GM23338 (cell line): ENCODE data around the gene SERPINB11. TPM values are rescaled to one million over a fixed set of nuclear protein-coding genes. Genes with fewer than 3 reads are reported as not detected.
"Not testable (repeated sequence)": the region's sequence is repeated elsewhere in the genome, so short reads cannot be mapped to it uniquely, and the experiment has no call there.

Experiments used
- ATAC-seq: fragments of 200-7000 bp; cut with Tn5 transposase; 3 replicates; pipeline ENCODE4 v1.9.1; 2020
- DNase-seq: peaks from one replicate; pipeline ENCODE4 v3.0.0-alpha.2; 2015; ENCODE audit warnings: low spot score
- H2AFZ ChIP-seq: fragments of 200-600 bp; sonication (generic); 2 replicates; pipeline ENCODE4 v1.8.0; 2016; ENCODE audit warnings: antibody characterized with exemption, mild to moderate bottlenecking, moderate library complexity
- H3F3A ChIP-seq: fragments of 200-600 bp; sonication (generic); replicated peaks from 2 replicates; pipeline ENCODE4 v1.8.0; 2017; ENCODE audit warnings: antibody characterized with exemption, mixed run types, low read depth
- H3K27ac ChIP-seq: fragments of 200-600 bp; sonication (generic); 2 replicates; pipeline ENCODE4 v1.6.1; 2016; ENCODE audit warnings: low read depth
- H3K27me3 ChIP-seq: fragments of 200-600 bp; sonication (generic); 2 replicates; pipeline ENCODE4 v1.8.0; 2016; ENCODE audit warnings: mild to moderate bottlenecking, mixed run types, moderate library complexity; ENCODE audit not compliant: insufficient read depth
- H3K36me3 ChIP-seq: fragments of 200-600 bp; sonication (generic); 2 replicates; pipeline ENCODE4 v1.8.0; 2016; ENCODE audit warnings: mild to moderate bottlenecking; ENCODE audit not compliant: insufficient read depth
- H3K4me1 ChIP-seq: fragments of 200-600 bp; sonication (generic); 2 replicates; pipeline ENCODE4 v1.8.0; 2016; ENCODE audit warnings: mild to moderate bottlenecking, moderate library complexity; ENCODE audit not compliant: insufficient read depth
- H3K4me2 ChIP-seq: fragments of 200-600 bp; sonication (generic); 2 replicates; pipeline ENCODE4 v1.7.1; 2017; ENCODE audit warnings: mixed run types
- H3K4me3 ChIP-seq: fragments of 200-600 bp; sonication (generic); 2 replicates; pipeline ENCODE4 v1.6.1; 2016; ENCODE audit warnings: mixed run types
- H3K79me2 ChIP-seq: fragments of 200-600 bp; sonication (generic); replicated peaks from 2 replicates; pipeline ENCODE4 v1.8.0; 2017; ENCODE audit warnings: mild to moderate bottlenecking; ENCODE audit not compliant: insufficient read depth
- H3K9me2 ChIP-seq: fragments of 200-600 bp; sonication (generic); 2 replicates; pipeline ENCODE4 v1.8.0; 2017; ENCODE audit not compliant: insufficient read depth
- H4K20me1 ChIP-seq: fragments of 200-600 bp; sonication (generic); replicated peaks from 2 replicates; pipeline ENCODE4 v1.8.0; 2017; ENCODE audit warnings: mild to moderate bottlenecking; ENCODE audit not compliant: insufficient read depth
- H3K27ac Mint-ChIP-seq: 2 replicates; pipeline ENCODE4 v1.8.0; 2020; ENCODE audit warnings: inconsistent platforms, mild to moderate bottlenecking, moderate library complexity, mixed read lengths
- H3K27me3 Mint-ChIP-seq: 3 replicates; pipeline ENCODE4 v1.8.0; 2022; ENCODE audit warnings: low read depth, mild to moderate bottlenecking, moderate library complexity, mixed read lengths, inconsistent platforms; ENCODE audit not compliant: insufficient read depth, poor library complexity
- H3K36me3 Mint-ChIP-seq: 3 replicates; pipeline ENCODE4 v1.8.0; 2021; ENCODE audit warnings: low read depth, mild to moderate bottlenecking, inconsistent platforms, moderate library complexity, mixed read lengths
- H3K4me1 Mint-ChIP-seq: 3 replicates; pipeline ENCODE4 v1.8.0; 2020; ENCODE audit warnings: mild to moderate bottlenecking, inconsistent platforms, mixed read lengths
- H3K4me3 Mint-ChIP-seq: 3 replicates; pipeline ENCODE4 v1.8.0; 2021; ENCODE audit warnings: moderate library complexity, mild to moderate bottlenecking, inconsistent platforms, mixed read lengths
- H3K9me3 Mint-ChIP-seq: 3 replicates; pipeline ENCODE4 v1.8.0; 2020; ENCODE audit warnings: moderate library complexity, mild to moderate bottlenecking, inconsistent platforms, mixed read lengths
- CREB1 ChIP-seq: fragments of 250-450 bp; sonication (Bioruptor Pico); IDR thresholded peaks from 2 replicates; pipeline ENCODE4 v1.5.0; 2020; ENCODE audit warnings: low read depth, mild to moderate bottlenecking, moderate library complexity
- JUNB ChIP-seq: IDR thresholded peaks from one replicate; pipeline ENCODE4 v1.6.1; 2016; ENCODE audit warnings: antibody characterized with exemption; ENCODE audit not compliant: unreplicated experiment
- NANOG ChIP-seq: IDR thresholded peaks from 2 replicates; pipeline ENCODE4 v1.6.1; 2016; ENCODE audit warnings: antibody characterized with exemption, borderline replicate concordance
- POLR2AphosphoS5 ChIP-seq: IDR thresholded peaks from 2 replicates; pipeline ENCODE4 v1.6.1; 2016; ENCODE audit warnings: antibody characterized with exemption, low read depth
- STAT1 ChIP-seq: IDR thresholded peaks from one replicate; pipeline ENCODE4 v1.6.1; 2016; ENCODE audit warnings: antibody characterized with exemption; ENCODE audit not compliant: unreplicated experiment
- ZNF114 ChIP-seq: fragments of 250-450 bp; sonication (Bioruptor Pico); IDR thresholded peaks from 2 replicates; pipeline ENCODE4 v1.5.0; 2020; ENCODE audit warnings: mild to moderate bottlenecking, moderate library complexity
- ZNF331 ChIP-seq: fragments of 250-450 bp; sonication (Bioruptor Pico); IDR thresholded peaks from 2 replicates; pipeline ENCODE4 v1.5.0; 2020; ENCODE audit warnings: low read depth, mild to moderate bottlenecking, moderate library complexity
- polyA plus RNA-seq: library from polyadenylated mRNA; unstranded; fragments of >200 nt; fragmentation: Nextera tagmentation; extraction: Ambion mirVana; gene quantifications from 2 replicates; pipeline ENCODE4 v1.2.1, GENCODE V29; 2016
- total RNA-seq: library from RNA; depleted of rRNA; stranded (reverse); fragments of >200 nt; shearing (Covaris generic); gene quantifications from 2 replicates; pipeline ENCODE4 v1.2.3, GENCODE V29; 2014
- TF ChIP-seq, protein P1 (sequence below): IDR thresholded peaks from one replicate; pipeline ENCODE4 v1.6.1; 2018; ENCODE audit warnings: antibody characterized with exemption; ENCODE audit not compliant: unreplicated experiment
- TF ChIP-seq, protein P2 (sequence below), 2 experiments: fragments of 200-600 bp in 1 of 2; sonication (generic) in 1 of 2; conservative IDR thresholded peaks; 2 replicates each; pipeline versions ENCODE4 v1.5.1 to v1.6.1; 2016 to 2017; ENCODE audit warnings: antibody characterized with exemption in 2 of 2, low read depth in 2 of 2, mild to moderate bottlenecking in 2 of 2, moderate library complexity in 1 of 2

The SERPINB11 gene
- total and polyA plus RNA-seq, 2 experiments from 2014 or later = not detected

DNA sequence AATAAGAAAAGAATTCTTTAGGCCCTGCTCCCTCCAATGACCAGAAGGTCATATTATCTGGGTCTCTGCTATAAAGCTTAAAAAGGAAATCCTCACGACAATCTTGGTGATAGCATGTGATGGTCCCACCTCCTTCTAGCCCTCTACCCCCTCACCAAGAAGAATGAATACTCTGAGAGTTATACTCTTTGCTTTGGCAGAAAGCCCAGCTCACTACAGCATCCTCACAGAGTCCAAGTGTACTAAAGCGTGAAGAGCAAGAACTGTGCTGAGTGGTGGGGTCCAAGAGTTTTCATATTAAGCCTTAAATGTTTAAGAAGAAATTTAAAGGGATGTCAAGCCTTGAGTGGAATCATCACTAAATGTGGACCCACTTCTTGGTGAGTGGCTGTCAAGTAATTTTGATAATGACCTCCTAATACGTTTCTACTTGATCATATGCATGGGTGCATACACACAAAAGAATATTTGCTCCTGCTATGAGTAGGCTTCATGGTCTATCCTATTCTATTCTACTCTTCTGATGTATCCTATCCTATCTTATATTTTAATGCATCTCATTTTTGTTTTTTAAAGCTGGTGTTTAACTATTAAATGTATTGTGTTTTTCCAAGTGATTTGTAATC, 56.0 kb downstream of the SERPINB11 start:
- Histone ChIP-seq H3K4me1 (no peaks in the 10 kb centered on the region), H3K27ac (no peak overlapping the region), H3K27me3 (no peaks in the 10 kb centered on the region), H3F3A (no peaks in the 10 kb centered on the region), H3K9me2 (peaks cover 7% of the 10 kb centered on the region; the same call in 1 of the 2 replicates), H3K4me3 (no peak overlapping the region), H3K4me2 (no peak overlapping the region), H3K36me3 (no peaks in the 10 kb centered on the region), H2AFZ (no peak overlapping the region), H4K20me1 (no peaks in the 10 kb centered on the region), H3K79me2 (no peaks in the 10 kb centered on the region)
- H3K27ac Mint-ChIP-seq = no peak overlapping the region
- TF ChIP-seq POLR2AphosphoS5 (no peak), STAT1 (no peak), ZNF331 (CRISPR knock-in tag) (no peak), ZNF114 (CRISPR knock-in tag) (no peak), JUNB (no peak), CREB1 (CRISPR knock-in tag) (no peak), NANOG (no peak)
- TF ChIP-seq, protein P1, sequence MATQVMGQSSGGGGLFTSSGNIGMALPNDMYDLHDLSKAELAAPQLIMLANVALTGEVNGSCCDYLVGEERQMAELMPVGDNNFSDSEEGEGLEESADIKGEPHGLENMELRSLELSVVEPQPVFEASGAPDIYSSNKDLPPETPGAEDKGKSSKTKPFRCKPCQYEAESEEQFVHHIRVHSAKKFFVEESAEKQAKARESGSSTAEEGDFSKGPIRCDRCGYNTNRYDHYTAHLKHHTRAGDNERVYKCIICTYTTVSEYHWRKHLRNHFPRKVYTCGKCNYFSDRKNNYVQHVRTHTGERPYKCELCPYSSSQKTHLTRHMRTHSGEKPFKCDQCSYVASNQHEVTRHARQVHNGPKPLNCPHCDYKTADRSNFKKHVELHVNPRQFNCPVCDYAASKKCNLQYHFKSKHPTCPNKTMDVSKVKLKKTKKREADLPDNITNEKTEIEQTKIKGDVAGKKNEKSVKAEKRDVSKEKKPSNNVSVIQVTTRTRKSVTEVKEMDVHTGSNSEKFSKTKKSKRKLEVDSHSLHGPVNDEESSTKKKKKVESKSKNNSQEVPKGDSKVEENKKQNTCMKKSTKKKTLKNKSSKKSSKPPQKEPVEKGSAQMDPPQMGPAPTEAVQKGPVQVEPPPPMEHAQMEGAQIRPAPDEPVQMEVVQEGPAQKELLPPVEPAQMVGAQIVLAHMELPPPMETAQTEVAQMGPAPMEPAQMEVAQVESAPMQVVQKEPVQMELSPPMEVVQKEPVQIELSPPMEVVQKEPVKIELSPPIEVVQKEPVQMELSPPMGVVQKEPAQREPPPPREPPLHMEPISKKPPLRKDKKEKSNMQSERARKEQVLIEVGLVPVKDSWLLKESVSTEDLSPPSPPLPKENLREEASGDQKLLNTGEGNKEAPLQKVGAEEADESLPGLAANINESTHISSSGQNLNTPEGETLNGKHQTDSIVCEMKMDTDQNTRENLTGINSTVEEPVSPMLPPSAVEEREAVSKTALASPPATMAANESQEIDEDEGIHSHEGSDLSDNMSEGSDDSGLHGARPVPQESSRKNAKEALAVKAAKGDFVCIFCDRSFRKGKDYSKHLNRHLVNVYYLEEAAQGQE = no peak
- TF ChIP-seq, protein P2, sequence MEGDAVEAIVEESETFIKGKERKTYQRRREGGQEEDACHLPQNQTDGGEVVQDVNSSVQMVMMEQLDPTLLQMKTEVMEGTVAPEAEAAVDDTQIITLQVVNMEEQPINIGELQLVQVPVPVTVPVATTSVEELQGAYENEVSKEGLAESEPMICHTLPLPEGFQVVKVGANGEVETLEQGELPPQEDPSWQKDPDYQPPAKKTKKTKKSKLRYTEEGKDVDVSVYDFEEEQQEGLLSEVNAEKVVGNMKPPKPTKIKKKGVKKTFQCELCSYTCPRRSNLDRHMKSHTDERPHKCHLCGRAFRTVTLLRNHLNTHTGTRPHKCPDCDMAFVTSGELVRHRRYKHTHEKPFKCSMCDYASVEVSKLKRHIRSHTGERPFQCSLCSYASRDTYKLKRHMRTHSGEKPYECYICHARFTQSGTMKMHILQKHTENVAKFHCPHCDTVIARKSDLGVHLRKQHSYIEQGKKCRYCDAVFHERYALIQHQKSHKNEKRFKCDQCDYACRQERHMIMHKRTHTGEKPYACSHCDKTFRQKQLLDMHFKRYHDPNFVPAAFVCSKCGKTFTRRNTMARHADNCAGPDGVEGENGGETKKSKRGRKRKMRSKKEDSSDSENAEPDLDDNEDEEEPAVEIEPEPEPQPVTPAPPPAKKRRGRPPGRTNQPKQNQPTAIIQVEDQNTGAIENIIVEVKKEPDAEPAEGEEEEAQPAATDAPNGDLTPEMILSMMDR (conservative IDR thresholded peaks at IDR 0.05; ENCODE audit: low read depth in 2 of 2) = no peak
- peaks cover 14% of the 10 kb centered on the region for H3K36me3 Mint-ChIP-seq
- peaks cover 33% of the 10 kb centered on the region for H3K9me3 Mint-ChIP-seq
- ATAC-seq = no peak
- H3K4me3 Mint-ChIP-seq = no peak overlapping the region
- no peak for DNase-seq
- peaks cover 3% of the 10 kb centered on the region; the same call in 1 of the 3 replicates for H3K4me1 Mint-ChIP-seq
- H3K27me3 Mint-ChIP-seq = no peaks in the 10 kb centered on the region

DNA sequence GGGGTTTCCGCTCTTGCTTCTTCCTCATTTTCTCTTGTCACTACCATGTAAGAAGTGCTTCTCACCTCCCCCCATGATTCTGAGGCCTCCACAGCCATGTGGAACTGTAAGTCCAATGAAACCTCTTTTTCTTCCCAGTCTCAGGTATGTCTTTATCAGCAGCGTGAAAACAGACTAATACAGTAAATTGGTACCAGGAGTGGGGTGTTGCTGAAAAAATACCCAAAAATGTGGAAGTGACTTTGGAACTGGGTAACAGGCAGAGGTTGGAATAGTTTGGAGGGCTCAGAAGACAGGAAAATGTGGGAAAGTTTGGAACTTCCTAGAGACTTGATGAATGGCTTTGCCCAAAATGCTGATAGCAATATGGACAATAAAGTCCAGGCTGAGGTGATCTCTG, 57.0 kb downstream of the SERPINB11 start:
- H3K27me3 Mint-ChIP-seq, H3K36me3 ChIP-seq, H3K4me1 Mint-ChIP-seq, H3K27me3 ChIP-seq, H3K4me1 ChIP-seq, ATAC-seq, H3K27ac ChIP-seq, DNase-seq, H3F3A ChIP-seq, H3K4me3 ChIP-seq, H3K4me3 Mint-ChIP-seq, H3K4me2 ChIP-seq, H3K79me2 ChIP-seq, H2AFZ ChIP-seq, H4K20me1 ChIP-seq, H3K9me2 ChIP-seq, H3K27ac Mint-ChIP-seq: not testable (repeated sequence)
- peaks cover 31% of the 10 kb centered on the region for H3K9me3 Mint-ChIP-seq
- H3K36me3 Mint-ChIP-seq = peaks cover 14% of the 10 kb centered on the region
